A673 (cell line): ENCODE results near the gene TMED6.

Experiments used
- EZH2 ChIP-seq: fragments of 200-600 bp; sonication (generic); IDR thresholded peaks from 2 replicates; pipeline ENCODE4 v1.6.1; 2017; ENCODE audit warnings: borderline replicate concordance, low read depth, mild to moderate bottlenecking, mixed read lengths, antibody characterized with exemption, low read length; ENCODE audit not compliant: poor library complexity, severe bottlenecking
- TF ChIP-seq, protein P1 (sequence below): fragments of 300-800, 200-600 bp; sonication (generic); conservative IDR thresholded peaks from 2 replicates; pipeline ENCODE4 v1.5.1; 2017; ENCODE audit warnings: low read depth, mild to moderate bottlenecking, antibody characterized with exemption, low read length, moderate library complexity, mixed read lengths

DNA sequence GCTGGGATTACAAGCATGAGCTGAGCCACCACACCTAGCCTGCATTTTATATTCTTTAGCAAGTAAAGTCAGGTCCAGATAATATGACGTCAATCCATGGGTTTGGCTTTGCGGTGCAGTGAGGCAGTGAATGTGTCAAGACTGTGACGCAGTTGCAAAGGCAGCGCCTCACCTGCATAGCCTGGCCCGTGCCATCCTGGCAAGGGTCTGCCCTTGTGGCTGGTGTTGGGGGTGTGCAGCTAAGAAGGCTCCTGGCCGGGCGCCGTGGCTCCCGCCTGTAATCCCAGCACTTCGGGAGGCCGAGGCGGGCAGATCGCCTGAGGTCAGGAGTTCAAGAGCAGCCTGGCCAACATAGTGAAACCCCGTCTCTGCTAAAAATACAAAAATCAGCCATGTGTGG is 28.2 kb downstream of the TMED6 start:
- TF ChIP-seq, protein P1, sequence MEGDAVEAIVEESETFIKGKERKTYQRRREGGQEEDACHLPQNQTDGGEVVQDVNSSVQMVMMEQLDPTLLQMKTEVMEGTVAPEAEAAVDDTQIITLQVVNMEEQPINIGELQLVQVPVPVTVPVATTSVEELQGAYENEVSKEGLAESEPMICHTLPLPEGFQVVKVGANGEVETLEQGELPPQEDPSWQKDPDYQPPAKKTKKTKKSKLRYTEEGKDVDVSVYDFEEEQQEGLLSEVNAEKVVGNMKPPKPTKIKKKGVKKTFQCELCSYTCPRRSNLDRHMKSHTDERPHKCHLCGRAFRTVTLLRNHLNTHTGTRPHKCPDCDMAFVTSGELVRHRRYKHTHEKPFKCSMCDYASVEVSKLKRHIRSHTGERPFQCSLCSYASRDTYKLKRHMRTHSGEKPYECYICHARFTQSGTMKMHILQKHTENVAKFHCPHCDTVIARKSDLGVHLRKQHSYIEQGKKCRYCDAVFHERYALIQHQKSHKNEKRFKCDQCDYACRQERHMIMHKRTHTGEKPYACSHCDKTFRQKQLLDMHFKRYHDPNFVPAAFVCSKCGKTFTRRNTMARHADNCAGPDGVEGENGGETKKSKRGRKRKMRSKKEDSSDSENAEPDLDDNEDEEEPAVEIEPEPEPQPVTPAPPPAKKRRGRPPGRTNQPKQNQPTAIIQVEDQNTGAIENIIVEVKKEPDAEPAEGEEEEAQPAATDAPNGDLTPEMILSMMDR: no peak
- TF ChIP-seq EZH2: no peak
